ENCODE measurements around the gene HOXA3.

The HOXA3 gene

GRCh38 chr7:27159266-27160144 lies 7.1 kb upstream of the HOXA3 start:
- peak in 2 of 10 donors; percentile 37 to 75 for DNase-seq
- intact Hi-C loops (cut with DNase I): loop anchor here (2.0 to 10.0 kb wide), 4 partner anchors 473 to 1265 kb away; no protein-coding TSS in a partner anchor

GRCh38 chr7:27158436-27159265 lies 6.3 kb upstream of the HOXA3 start:
- intact Hi-C loops (cut with DNase I): no loop called here
- peak in 3 of 10 donors; percentile 12 to 78 (median 57) for DNase-seq

- intact Hi-C loops (cut with DNase I): no loop called here
- peak in 4 of 10 donors; percentile 2 to 60 (median 48) for DNase-seq
Measured at GRCh38 chr7:27157702-27158431, 5.5 kb upstream of the HOXA3 start.

- peak in 4 of 10 donors; percentile 2 to 62 (median 54) for DNase-seq
- intact Hi-C loops (cut with DNase I): no loop called here
Measured at GRCh38 chr7:27156916-27157701, 4.7 kb upstream of the HOXA3 start.

- intact Hi-C loops (cut with DNase I): no loop called here
- peak in 1 of 10 donors; percentile 12 for DNase-seq
Measured at GRCh38 chr7:27156508-27156898, 4.1 kb upstream of the HOXA3 start, which contains the start of gene HOXA7. TSS of gene HOXA7 (minus strand) at chr7:27156675. CDS start at chr7:27156545, 130 bp downstream.

- intact Hi-C loops (cut with DNase I): no loop called here
- DNase-seq: peak in 2 of 10 donors; percentile 11 to 37
Measured at GRCh38 chr7:27155816-27156507, 3.6 kb upstream of the HOXA3 start.

- peak in 4 of 10 donors; percentile 13 to 71 (median 56) for DNase-seq
- intact Hi-C loops (cut with DNase I): no loop called here
Measured at GRCh38 chr7:27154901-27155815, 2.8 kb upstream of the HOXA3 start.

- intact Hi-C loops (cut with DNase I): no loop called here
Measured at GRCh38 chr7:27154369-27154768, 2.0 kb upstream of the HOXA3 start.

GRCh38 chr7:27153526-27153925 lies 1.1 kb upstream of the HOXA3 start:
- intact Hi-C loops (cut with DNase I): no loop called here
- peak in 2 of 10 donors; percentile 0 to 16 for DNase-seq

More at GRCh38 chr7:27154369-27154768, 2.0 kb upstream of the HOXA3 start:
- peak in 1 of 10 donors; percentile 12 for DNase-seq

- peak in 1 of 10 donors; percentile 65 for DNase-seq
Measured at GRCh38 chr7:27152816-27153442, 546 bp upstream of the HOXA3 start.

GRCh38 chr7:27151341-27151930 lies 947 bp downstream of the HOXA3 start:
- intact Hi-C loops (cut with DNase I): no loop called here
- peak in 2 of 10 donors; percentile 13 to 69 for DNase-seq

More at GRCh38 chr7:27152816-27153442, 546 bp upstream of the HOXA3 start:
- intact Hi-C loops (cut with DNase I): no loop called here

- peak in 7 of 10 donors; percentile 28 to 85 (median 52) for DNase-seq
- intact Hi-C loops (cut with DNase I): no loop called here
Measured at GRCh38 chr7:27150568-27151340, 1.6 kb downstream of the HOXA3 start.

- DNase-seq: peak in 3 of 10 donors; percentile 5 to 55 (median 38)
- intact Hi-C loops (cut with DNase I): no loop called here
Measured at GRCh38 chr7:27149842-27150567, 2.4 kb downstream of the HOXA3 start.

GRCh38 chr7:27148756-27149641 lies 3.4 kb downstream of the HOXA3 start:
- DNase-seq: peak in 2 of 10 donors; percentile 62 to 67
- intact Hi-C loops (cut with DNase I): no loop called here
